GM12864 (cell line): ENCODE measurements around the gene C11orf52.

Experiments
- DNase-seq: peaks from one replicate; pipeline ENCODE4 v3.0.0-alpha.2; 2011; ENCODE audit warnings: low read depth
- H3K4me3 ChIP-seq: 2 replicates; pipeline ENCODE4 v1.5.1; 2011; ENCODE audit warnings: mild to moderate bottlenecking, low read depth, low read length, control low read depth
- TF ChIP-seq, protein P1 (sequence below): IDR thresholded peaks from 2 replicates; pipeline ENCODE4 v1.5.1; 2011; ENCODE audit warnings: low read depth, mild to moderate bottlenecking, moderate library complexity, low read length, control low read depth, inconsistent platforms; ENCODE audit errors: missing control alignments

C11orf52 gene

DNA sequence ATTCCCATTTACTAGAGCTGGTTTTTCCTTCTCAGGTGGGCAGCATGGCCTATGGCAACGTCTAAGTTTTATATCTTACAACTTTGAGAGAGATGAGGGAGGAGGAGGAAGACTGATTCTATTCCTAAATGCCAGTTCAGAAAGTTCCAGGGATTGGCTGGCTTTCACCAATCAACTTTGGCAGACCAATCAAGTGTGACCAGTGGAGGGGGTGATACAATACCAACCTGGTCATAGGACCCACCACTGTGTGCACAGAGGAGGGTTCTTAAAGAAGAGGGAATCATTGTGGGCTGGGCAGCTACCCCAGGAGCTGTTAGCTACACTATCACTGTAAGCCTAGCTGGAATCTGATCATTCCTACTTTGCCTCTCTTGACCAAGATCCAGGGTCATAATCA lies 26.5 kb downstream of the C11orf52 start:
- TF ChIP-seq, protein P1, sequence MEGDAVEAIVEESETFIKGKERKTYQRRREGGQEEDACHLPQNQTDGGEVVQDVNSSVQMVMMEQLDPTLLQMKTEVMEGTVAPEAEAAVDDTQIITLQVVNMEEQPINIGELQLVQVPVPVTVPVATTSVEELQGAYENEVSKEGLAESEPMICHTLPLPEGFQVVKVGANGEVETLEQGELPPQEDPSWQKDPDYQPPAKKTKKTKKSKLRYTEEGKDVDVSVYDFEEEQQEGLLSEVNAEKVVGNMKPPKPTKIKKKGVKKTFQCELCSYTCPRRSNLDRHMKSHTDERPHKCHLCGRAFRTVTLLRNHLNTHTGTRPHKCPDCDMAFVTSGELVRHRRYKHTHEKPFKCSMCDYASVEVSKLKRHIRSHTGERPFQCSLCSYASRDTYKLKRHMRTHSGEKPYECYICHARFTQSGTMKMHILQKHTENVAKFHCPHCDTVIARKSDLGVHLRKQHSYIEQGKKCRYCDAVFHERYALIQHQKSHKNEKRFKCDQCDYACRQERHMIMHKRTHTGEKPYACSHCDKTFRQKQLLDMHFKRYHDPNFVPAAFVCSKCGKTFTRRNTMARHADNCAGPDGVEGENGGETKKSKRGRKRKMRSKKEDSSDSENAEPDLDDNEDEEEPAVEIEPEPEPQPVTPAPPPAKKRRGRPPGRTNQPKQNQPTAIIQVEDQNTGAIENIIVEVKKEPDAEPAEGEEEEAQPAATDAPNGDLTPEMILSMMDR = no peak
- no peak overlapping the region for H3K4me3 ChIP-seq
- DNase-seq = no peak

GRCh38 chr11:111946499-111946898 lies 27.8 kb downstream of the C11orf52 start:
- H3K4me3 ChIP-seq = no peak overlapping the region
- no peak for DNase-seq
- TF ChIP-seq, protein P1 = no peak

DNA sequence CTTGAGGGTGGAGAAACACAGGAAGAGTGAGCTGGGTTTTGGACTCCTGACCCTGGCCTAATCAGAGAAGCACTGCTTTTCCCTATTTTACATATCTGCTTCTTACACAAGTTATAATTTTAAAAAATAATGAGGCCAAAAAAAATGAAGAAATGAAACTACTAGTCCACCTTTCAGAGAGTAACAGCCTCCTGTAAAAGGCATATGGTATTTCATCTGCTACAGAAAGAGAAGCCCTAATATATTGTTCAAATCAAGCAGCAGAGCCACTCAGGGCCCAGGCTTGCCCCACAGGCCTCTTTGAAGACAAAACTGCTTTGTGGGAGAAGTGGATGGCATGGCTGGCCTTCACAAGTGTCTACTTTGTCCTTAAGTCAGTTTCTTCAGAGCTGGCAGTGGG lies 28.4 kb downstream of the C11orf52 start:
- no peak for DNase-seq
- TF ChIP-seq, protein P1 = no peak
- H3K4me3 ChIP-seq = no peak overlapping the region

DNA sequence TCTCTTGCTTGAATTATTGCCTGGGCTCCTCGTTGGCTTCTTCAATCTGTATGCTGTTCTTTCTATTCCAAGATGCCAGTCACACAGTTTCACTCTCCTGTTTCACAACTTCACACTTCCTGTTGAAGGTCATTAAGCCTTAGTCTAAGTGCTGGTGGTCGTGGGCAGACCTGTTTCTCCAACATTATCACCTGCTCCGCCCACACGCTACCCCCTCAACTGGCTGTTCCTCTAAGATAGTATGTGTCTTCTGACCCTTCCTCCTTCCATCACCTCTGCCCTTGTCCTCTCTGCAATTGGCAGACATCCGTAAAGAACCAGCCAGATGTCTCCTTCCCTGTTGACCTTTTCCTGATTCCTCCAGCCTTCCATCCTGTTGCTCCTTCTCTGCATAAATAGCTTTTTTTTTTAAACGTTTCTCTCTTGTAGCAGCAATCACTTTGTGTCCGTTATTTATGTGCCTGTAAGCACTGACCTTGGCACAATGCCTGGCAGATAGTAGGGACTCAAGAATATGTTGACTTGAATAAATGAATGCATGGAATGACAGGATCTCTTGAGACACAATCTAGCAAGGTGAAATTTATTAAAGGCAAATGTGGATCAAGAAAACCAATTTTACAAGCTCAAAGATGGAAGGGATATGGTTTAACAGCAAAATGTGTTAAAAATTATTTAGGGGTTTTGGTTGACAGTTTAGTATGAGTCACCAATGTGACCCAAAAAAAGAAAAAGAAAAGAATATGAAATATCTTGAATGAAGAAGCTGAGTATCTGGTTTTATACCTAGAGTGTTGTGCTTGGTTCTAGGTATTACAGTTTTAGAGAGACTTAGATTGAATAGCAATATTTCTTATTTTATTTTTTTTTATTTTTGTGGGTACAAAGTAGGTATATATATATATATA lies 31.1 kb downstream of the C11orf52 start:
- H3K4me3 ChIP-seq = no peak overlapping the region
- DNase-seq = no peak
- TF ChIP-seq, protein P1 = no peak

GRCh38 chr11:111951565-111951964 lies 32.9 kb downstream of the C11orf52 start:
- no peak for DNase-seq
- TF ChIP-seq, protein P1 = no peak
- H3K4me3 ChIP-seq = no peak overlapping the region

GRCh38 chr11:111954154-111954553 lies 35.4 kb downstream of the C11orf52 start:
- TF ChIP-seq, protein P1 = no peak
- no peak for DNase-seq
- no peak overlapping the region for H3K4me3 ChIP-seq
